Tibial nerve (tissue), 4 donors: Measurements from ENCODE around the gene ADAMTS2. TPM values are rescaled to one million over a fixed set of nuclear protein-coding genes. Genes with fewer than 3 reads are reported as not detected.

ENCODE experiments used
- DNase-seq, 2 donors: peaks; one replicate each; pipeline ENCODE4 v3.0.0-alpha.2; 2019; ENCODE audit warnings: low spot score in 2 of 2
- H3K27ac ChIP-seq, 4 donors: fragments of 200-600 bp; sonication (generic) in 3 of 4; one replicate each; pipeline ENCODE4 v1.5.1; 2017 to 2019; ENCODE audit warnings: mild to moderate bottlenecking in 1 of 4
- H3K27me3 ChIP-seq, 2 donors: fragments of 200-600 bp; sonication (generic) in 1 of 2; one replicate each; pipeline versions ENCODE4 v1.5.1 to v1.6.0; 2017 to 2019
- H3K36me3 ChIP-seq, 3 donors: fragments of 200-600 bp; sonication (generic); one replicate each; pipeline ENCODE4 v1.5.1; 2018 to 2019
- H3K4me1 ChIP-seq, 4 donors: fragments of 200-600 bp; sonication (generic) in 3 of 4; one replicate each; pipeline ENCODE4 v1.5.1; 2017 to 2019
- H3K4me3 ChIP-seq, 4 donors: fragments of 200-600 bp; sonication (generic) in 3 of 4; one replicate each; pipeline ENCODE4 v1.5.1; 2017 to 2019; ENCODE audit warnings: mild to moderate bottlenecking in 1 of 4, moderate library complexity in 1 of 4
- H3K9me3 ChIP-seq, 4 donors: fragments of 200-600 bp; sonication (generic) in 3 of 4; one replicate each; pipeline ENCODE4 v1.5.1; 2017 to 2019
- CTCF ChIP-seq, 5 experiments: fragments of 200-600 bp in 3 of 5; fragments of 450-650 bp in 2 of 5; sonication (generic) in 3 of 5; IDR thresholded peaks; one replicate each; pipeline ENCODE4 v1.5.1; 2016 to 2019; ENCODE audit warnings: antibody characterized with exemption in 5 of 5, mild to moderate bottlenecking in 3 of 5, moderate library complexity in 2 of 5
- EP300 ChIP-seq, 2 donors: sonication (generic); formaldehyde crosslinking; IDR thresholded peaks; one replicate each; pipeline ENCODE4 v1.6.1; 2017; ENCODE audit warnings: antibody characterized with exemption in 2 of 2, mild to moderate bottlenecking in 1 of 2
- POLR2A ChIP-seq, 2 donors: fragments of 450-650 bp; IDR thresholded peaks; one replicate each; pipeline ENCODE4 v1.6.1; 2017; ENCODE audit warnings: antibody characterized with exemption in 2 of 2, mild to moderate bottlenecking in 2 of 2, moderate library complexity in 2 of 2
- WGBS, 2 donors: methylation state at CpG; one replicate each; pipeline ENCODE4 v1.1.5; 2018; 5-methylcytosine and 5-hydroxymethylcytosine counted together
- total RNA-seq, 4 donors: library from RNA; depleted of rRNA; stranded (reverse); fragments of >200 nt; gene quantifications; one replicate each; pipeline ENCODE4 v1.1.0, GENCODE V29; 2016

Gene ADAMTS2
- total RNA-seq, 4 donors from 2014 or later: 23.2 to 58.8 (median 47.2) TPM

- TF ChIP-seq EP300 (IDR thresholded peaks at IDR 0.05) (no peak), POLR2A (IDR thresholded peaks at IDR 0.05) (no peak), CTCF (IDR thresholded peaks at IDR 0.05) (no peak)
- Histone ChIP-seq H3K9me3 (peaks cover 0 to 7% (median 0%) of the 10 kb centered on the region in 4 donors), H3K27me3 (no peaks in the 10 kb centered on the region), H3K36me3 (peaks cover 0 to 75% (median 0%) of the 10 kb centered on the region in 3 donors), H3K27ac (no peak overlapping the region), H3K4me3 (no peak overlapping the region), H3K4me1 (no peaks in the 10 kb centered on the region)
- no peak for DNase-seq
- WGBS, 2 donors: 89 to 95% methylated on average over 13 of the region's 14 CpGs
These were observed 215.1 kb downstream of the ADAMTS2 start for GRCh38 chr5:179130101-179130681.

DNA sequence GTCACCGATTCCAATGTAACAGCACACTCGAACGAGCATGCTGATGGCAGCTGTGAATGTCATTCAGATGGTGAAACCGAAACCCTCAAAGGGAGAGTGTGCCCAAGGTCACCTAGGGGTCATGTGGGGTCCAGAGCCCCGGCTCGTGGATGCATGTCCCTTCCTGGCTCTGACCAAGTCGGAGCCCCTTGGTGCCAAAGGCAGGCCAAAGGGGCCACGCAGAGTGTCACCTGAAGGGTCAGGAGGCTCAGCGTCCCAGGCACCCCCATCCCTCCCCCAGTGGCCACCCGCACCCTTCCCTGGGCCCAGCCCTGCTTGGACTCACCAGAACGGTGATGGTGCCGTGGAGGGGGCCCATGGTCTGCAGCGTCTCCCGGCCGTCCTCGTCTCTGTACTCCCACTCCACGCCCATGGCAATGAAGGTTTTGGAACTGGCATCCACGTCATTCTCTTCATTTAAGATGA lies 215.6 kb downstream of the ADAMTS2 start:
- 82 to 87% methylated on average over 18 of the region's 18 CpGs for WGBS, 2 donors
- Histone ChIP-seq H3K4me1 (no peaks in the 10 kb centered on the region), H3K27me3 (no peaks in the 10 kb centered on the region), H3K36me3 (peaks cover 0 to 81% (median 0%) of the 10 kb centered on the region in 3 donors), H3K4me3 (no peak overlapping the region), H3K9me3 (peaks cover 0 to 11% (median 0%) of the 10 kb centered on the region in 4 donors), H3K27ac (no peak overlapping the region)
- TF ChIP-seq POLR2A (IDR thresholded peaks at IDR 0.05): no peak
- no peak for TF ChIP-seq EP300 (IDR thresholded peaks at IDR 0.05)
- no peak for TF ChIP-seq CTCF (IDR thresholded peaks at IDR 0.05)
- no peak for DNase-seq

GRCh38 chr5:179128976-179129375 lies 216.3 kb downstream of the ADAMTS2 start:
- no peak overlapping the region for H3K4me3 ChIP-seq
- DNase-seq: no peak
- TF ChIP-seq POLR2A (IDR thresholded peaks at IDR 0.05) (no peak), EP300 (IDR thresholded peaks at IDR 0.05) (no peak), CTCF (IDR thresholded peaks at IDR 0.05) (no peak)
- WGBS, 2 donors: 84 to 89% methylated on average over 14 of the region's 14 CpGs
- no peaks in the 10 kb centered on the region for H3K4me1 ChIP-seq
- peaks cover 0 to 87% (median 0%) of the 10 kb centered on the region in 3 donors for H3K36me3 ChIP-seq
- no peaks in the 10 kb centered on the region for H3K27me3 ChIP-seq
- H3K9me3 ChIP-seq: peaks cover 0 to 12% (median 0%) of the 10 kb centered on the region in 4 donors
- no peak overlapping the region for H3K27ac ChIP-seq

DNA sequence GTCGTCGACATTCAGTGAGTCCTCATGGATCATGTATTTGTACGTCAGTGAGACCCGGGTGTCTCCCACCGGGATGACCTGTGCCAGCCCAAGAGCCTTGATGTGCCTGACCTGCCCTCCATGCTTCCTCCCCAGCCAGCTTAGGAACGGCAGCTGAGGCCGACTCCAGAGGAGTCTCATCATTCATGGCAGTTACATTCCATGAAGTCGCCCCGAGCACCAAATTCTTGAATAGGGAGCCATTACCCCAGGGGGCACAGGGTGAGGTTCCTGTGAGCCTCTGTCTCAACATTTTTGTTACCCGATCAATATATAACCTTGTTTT lies 217.3 kb downstream of the ADAMTS2 start:
- Histone ChIP-seq H3K9me3 (peaks cover 0 to 16% (median 0%) of the 10 kb centered on the region in 4 donors), H3K4me1 (no peaks in the 10 kb centered on the region), H3K4me3 (no peak overlapping the region), H3K27ac (no peak overlapping the region), H3K36me3 (peaks cover 0 to 96% (median 0%) of the 10 kb centered on the region in 3 donors), H3K27me3 (no peaks in the 10 kb centered on the region)
- 83 to 89% methylated on average over 10 of the region's 10 CpGs for WGBS, 2 donors
- DNase-seq: no peak
- TF ChIP-seq POLR2A (IDR thresholded peaks at IDR 0.05) (no peak), EP300 (IDR thresholded peaks at IDR 0.05) (no peak), CTCF (IDR thresholded peaks at IDR 0.05) (no peak)

- DNase-seq: no peak
- 91 to 93% methylated on average over 18 to 21 of the region's 21 CpGs for WGBS, 2 donors
- TF ChIP-seq EP300 (IDR thresholded peaks at IDR 0.05) (no peak), POLR2A (IDR thresholded peaks at IDR 0.05) (no peak), CTCF (IDR thresholded peaks at IDR 0.05) (no peak)
- H3K27me3 ChIP-seq: no peaks in the 10 kb centered on the region
- H3K27ac ChIP-seq: no peak overlapping the region
- H3K4me3 ChIP-seq: no peak overlapping the region
- H3K9me3 ChIP-seq: peaks cover 0 to 22% (median 0%) of the 10 kb centered on the region in 4 donors
- peaks cover 0 to 96% (median 0%) of the 10 kb centered on the region in 3 donors for H3K36me3 ChIP-seq
- H3K4me1 ChIP-seq: no peaks in the 10 kb centered on the region
These were observed 217.9 kb downstream of the ADAMTS2 start for GRCh38 chr5:179127136-179128040.
